Measurements from ENCODE around the gene CEBPA.

CEBPA gene

DNA sequence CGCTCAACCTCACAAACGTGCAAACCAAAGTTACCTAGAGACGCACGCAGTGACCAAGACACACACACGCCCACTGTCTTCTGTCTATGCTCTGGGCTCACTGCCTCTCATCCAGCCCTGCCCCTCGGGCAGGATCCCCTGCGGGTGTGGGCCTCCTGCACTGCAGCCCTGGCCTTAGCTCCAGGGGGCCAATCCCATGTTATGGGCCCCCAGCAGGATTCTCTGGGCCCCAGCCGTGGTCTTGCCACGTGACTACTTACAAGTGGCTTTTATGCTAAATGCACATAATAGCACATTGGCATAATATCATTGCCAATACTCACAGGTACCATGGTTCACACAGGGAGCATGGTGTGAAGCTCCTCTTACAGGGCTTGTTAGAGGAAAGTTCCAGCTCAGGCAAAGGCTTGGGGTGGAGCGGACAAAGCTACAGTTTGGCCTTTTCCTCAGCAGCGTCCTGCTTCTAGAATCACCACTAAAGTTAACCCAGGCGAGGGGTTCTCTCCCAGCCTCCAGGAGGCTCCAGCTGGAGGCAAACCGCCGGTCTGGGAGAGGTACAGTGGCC, 37.4 kb downstream of the CEBPA start:
- in situ Hi-C loops (cut with HindIII; ENCODE audit: low pct_ligation_motif_present, low pct_unique_long_range_greater_than_20kb, low sequenced_read_pairs): no loop called here
- no peak for DNase-seq

DNA sequence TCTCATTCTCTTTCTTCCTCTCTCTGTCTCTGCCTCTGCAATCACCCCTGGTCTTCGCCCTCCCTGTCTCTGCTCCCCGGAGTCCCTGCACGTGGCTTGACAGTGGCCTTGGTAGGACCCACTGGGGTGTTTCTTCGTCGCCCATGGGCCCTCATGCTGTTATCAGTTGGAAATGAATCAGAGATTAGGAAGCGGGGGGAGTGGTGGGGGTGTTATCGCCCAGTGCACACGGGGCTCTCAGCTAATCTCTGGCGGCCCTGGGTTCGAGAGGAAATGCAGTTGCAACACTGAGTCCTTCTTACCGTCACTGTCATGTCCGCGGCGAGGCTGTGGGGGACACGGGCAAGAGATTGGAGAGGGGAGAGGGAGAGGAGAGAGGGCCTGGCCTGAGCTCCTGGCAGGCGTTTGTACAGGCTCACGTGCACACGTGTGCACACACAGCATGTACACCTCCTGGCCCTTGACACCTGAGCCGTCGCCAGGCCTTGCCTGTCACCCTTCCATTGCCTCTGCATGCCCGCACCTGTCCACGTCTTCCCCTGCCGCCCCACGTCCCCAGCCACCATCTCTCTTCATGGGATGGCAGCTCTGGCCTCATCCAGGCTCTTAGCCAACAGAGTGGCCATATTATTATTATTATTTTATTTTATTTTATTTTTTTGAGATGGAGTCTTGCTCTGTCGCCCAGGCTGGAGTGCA, 38.9 kb downstream of the CEBPA start:
- DNase-seq: no peak
- in situ Hi-C loops (cut with HindIII; ENCODE audit: low pct_ligation_motif_present, low pct_unique_long_range_greater_than_20kb, low sequenced_read_pairs): no loop called here

DNA sequence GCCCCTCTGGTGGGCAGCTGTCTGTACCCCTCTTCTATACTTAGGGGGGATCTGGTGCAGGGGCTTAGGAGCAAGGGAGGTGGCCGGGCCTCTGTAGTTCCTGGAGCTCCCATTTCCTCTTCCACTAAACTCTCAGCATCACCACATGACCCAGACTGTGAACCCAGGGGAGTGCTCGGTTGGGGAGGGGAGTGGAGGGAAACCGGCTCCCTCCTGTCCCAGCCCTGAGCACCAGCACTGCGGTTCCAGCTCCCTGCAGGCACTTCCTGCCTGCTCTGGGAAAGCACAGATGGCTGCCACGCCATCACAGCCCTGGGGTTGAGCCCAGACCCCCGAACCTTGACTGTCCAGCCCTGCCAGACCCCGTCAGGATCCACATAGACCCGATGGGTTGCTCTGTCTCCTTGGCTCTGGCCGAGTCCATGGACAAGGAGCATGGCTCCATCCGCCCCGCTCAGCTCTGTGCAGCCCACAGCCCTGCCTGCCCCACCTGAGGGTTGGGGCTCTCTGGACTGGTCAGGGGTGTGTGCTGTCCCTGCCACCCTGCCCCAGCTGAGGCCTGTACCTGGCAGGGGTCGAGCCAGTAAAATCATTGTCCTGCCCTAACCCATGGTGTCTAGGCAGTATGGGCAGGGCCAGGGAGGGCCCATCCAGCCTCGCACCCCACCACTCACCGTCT, 40.7 kb downstream of the CEBPA start:
- in situ Hi-C loops (cut with HindIII; ENCODE audit: low pct_ligation_motif_present, low pct_unique_long_range_greater_than_20kb, low sequenced_read_pairs): no loop called here
- no peak for DNase-seq

DNA sequence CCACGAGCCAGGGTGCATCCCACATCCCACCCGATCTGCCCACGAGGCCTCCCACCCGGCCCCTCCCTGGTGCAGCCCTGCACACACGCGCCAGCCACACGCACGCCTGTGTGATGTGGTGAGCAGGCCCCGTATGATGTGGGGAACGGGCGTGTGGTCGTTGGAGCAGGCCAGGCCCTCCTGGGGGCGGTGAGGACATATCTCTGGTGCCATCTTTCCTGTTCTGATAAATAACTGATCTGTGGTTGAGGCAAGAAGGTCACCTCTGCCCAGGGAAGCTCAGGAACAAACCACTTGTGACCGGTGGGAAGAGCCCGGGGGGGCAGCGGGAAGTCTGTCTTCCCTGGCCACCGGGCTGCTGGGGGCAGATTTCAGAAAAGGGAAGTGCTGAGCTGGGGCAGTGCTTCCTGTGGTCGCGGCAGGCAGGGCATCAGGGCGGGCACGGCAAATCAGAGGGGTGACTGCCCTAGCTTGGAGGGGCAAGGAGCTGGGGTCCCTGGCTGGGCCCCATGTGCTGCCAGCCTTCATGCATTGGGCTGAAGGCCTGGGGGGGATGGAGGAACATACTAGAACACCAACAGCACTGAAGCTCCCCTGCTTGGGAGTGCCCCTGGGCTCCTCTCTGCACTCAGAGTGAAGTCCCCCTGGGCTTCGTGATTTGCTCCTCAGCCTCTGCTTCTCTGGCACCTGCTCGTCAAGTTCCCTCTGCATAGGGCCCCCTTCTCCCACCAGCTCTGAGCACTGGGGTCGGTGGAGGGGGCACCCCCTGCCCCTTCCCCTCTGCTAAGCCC, 41.5 kb downstream of the CEBPA start:
- DNase-seq: no peak
- in situ Hi-C loops (cut with HindIII; ENCODE audit: low pct_ligation_motif_present, low pct_unique_long_range_greater_than_20kb, low sequenced_read_pairs): no loop called here

DNA sequence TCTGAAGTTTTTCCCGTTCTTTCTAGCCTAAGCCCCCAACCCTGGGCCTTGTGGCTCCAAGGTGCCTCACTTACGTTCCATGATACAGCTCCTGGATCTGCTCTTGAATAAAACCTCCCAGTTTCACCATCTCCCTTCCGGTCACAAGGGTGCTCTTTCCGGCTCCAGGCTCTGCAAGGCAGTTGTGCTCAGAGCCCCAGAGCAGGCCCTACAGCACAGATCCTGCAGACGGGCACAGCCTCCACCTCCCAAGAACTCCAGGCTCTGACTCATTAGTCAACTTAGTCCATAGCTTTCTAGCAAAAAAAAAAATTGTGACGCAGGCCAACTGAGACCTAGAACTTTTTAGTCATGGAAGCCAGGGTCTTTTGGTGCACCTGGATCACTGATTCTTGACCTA, 42.8 kb downstream of the CEBPA start:
- in situ Hi-C loops (cut with HindIII; ENCODE audit: low pct_ligation_motif_present, low pct_unique_long_range_greater_than_20kb, low sequenced_read_pairs): no loop called here
- DNase-seq: no peak

DNA sequence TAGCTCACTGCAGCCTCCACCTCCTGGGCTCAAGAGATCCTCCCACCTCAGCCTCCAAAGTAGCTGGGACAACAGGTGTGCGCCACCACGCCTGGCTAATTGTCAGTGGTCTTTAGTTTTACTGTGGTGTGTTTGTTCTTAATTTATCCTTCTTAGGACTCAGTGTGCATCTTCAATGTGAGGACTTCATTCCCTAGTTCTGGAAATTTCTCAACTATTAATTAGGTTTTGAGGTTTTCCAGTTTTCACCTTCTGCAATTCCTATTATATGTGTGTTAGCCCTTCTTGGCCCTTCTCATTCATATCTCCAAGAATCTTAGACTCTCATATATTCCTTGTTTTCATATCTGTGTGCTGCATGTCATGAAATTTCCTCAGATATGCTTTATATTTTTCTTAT, 44.5 kb downstream of the CEBPA start:
- DNase-seq: no peak
- in situ Hi-C loops (cut with HindIII; ENCODE audit: low pct_ligation_motif_present, low pct_unique_long_range_greater_than_20kb, low sequenced_read_pairs): no loop called here

DNA sequence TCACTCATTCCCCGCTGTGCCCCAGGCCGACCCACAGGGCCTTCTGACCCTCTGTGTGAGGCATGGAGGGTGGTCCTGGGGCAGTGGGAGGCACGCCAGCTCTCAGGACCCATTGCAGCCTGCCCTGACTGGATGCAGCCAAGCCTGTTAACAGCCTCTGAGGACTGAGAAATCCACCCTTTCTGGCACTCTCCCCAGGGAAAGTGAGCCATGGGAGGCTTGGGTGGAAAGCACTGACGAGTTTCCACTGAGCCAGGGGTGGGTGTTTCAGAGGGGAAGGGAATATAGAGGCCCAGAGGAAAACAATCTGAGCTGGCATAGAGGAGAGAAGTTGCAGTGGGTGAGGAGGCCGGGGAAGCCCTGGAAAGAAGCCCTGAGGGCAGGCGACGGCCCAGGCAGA, 46.1 kb downstream of the CEBPA start:
- DNase-seq: no peak
- in situ Hi-C loops (cut with HindIII; ENCODE audit: low pct_ligation_motif_present, low pct_unique_long_range_greater_than_20kb, low sequenced_read_pairs): no loop called here

DNA sequence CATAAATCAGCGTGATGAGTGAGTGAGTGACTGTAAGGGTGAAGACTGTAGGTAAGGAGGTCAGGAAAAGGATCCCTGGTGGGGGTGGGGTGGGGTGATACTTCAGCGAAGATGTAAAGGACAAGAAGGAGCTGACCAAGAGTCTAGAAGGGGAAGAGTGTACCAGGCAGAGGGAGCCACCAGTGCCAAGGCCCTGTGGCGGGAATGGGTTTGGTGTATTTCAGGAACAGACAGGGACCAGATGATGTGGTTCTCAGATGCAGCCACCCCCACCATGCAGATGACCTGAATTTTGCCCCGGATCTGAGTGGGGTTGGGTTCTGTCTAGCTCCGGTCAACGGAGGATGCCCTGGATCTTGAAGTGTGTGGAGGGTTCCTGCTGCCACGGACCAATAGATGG, 46.6 kb downstream of the CEBPA start:
- in situ Hi-C loops (cut with HindIII; ENCODE audit: low pct_ligation_motif_present, low pct_unique_long_range_greater_than_20kb, low sequenced_read_pairs): no loop called here
- no peak for DNase-seq

DNA sequence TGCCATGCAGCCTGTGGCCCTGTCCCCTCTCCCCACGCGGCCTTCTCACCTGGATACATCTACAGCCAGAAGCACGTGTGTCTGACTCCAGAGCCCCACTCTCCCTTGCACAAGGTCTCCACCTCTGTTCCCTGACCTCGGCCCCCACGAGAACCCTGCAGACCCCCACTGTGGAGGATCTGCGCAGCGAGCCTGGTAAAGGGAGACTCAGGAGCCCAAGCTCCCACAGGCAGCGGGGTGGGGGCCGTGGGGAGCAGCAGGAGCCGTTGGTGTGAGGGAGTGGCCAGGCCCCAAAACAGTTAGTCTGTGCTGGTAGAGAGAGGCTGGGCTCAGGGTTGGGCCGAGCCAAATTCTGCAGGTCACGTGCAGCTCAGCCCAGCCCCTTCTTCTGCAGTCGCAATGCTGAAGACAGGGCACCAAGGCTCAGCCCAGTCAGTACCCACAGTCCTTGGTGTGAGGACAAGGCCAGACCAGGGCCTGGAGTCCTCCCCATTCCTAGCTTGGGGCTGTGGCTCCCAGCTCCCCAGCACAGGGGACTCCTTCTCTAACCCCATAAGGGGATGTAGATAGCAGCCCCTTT, 48.0 kb downstream of the CEBPA start:
- in situ Hi-C loops (cut with HindIII; ENCODE audit: low pct_ligation_motif_present, low pct_unique_long_range_greater_than_20kb, low sequenced_read_pairs): no loop called here
- no peak for DNase-seq

DNA sequence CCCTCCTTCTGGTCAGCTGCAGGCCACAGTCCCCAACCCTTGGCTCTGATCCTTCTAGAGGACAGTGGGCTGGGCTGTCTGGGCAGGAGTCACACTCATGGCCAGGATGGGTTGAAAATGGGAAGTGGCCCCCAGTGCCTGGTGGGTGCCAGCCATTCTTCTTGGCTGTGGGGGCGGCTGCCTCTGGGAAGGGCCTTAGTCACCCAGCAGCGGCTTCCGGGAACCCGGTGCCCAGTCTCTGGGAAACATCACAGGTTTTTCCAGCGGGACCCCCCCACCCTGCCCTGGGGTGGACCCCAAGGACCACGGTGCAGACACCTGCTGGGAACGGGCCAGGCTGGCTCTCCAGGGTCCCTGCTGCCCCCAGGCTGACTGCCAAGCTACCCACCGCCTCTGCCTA, 49.4 kb downstream of the CEBPA start:
- DNase-seq: no peak
- in situ Hi-C loops (cut with HindIII; ENCODE audit: low pct_ligation_motif_present, low pct_unique_long_range_greater_than_20kb, low sequenced_read_pairs): no loop called here

DNA sequence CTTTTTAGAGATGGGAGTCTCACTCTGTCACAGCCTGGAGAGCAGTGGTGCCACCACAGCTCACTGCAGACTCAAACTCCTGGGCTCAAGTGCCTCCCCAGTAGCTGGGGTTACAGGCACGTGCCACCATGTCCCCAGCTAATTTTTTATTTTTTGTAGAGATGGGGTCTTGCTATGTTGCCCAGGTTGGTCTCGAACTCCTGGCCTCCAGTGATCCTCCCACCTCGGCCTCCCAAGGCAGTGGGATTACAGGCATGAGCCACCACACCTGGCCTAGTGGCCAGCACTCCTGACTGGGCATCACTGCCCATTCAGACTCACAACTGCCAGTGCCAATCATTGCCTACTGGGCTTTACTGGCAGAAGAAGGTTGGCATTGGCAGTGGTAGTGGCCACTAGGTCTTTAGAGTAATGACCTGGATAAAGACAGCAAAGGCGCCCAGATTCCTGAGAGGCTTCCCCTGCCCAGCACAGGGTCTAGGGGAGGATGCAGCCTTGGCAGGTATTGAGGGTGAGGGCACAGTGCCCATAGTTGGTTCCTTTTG, 49.8 kb downstream of the CEBPA start:
- in situ Hi-C loops (cut with HindIII; ENCODE audit: low pct_ligation_motif_present, low pct_unique_long_range_greater_than_20kb, low sequenced_read_pairs): no loop called here
- DNase-seq: no peak

DNA sequence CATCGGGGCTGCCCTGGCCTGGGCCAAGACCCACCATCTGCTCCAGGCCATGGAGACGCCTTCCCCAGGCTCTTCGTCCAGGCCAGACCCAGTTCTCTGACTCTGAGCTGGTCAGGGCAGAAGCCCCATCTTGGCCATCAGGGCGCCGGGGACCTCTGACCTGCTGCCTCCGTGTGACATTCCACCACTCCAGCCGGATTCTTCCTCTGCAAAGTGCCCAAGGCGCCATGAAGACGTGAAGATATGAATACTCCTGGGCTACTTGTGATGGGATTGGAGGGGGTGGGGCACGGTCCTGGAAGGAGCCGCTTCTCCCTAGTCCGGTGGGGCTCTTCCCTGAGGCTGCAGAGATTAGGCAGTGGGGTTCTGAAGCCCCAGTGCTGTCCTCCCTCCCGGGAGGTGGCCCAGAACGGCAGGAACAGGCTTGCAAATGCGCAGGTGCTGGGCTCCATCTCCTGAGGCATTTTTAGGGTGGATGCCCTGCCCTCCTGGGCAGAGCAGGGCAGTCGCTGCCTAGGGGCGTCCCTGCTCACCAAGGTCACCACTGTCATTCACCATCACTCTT, 50.7 kb downstream of the CEBPA start:
- in situ Hi-C loops (cut with HindIII; ENCODE audit: low pct_ligation_motif_present, low pct_unique_long_range_greater_than_20kb, low sequenced_read_pairs): no loop called here

DNA sequence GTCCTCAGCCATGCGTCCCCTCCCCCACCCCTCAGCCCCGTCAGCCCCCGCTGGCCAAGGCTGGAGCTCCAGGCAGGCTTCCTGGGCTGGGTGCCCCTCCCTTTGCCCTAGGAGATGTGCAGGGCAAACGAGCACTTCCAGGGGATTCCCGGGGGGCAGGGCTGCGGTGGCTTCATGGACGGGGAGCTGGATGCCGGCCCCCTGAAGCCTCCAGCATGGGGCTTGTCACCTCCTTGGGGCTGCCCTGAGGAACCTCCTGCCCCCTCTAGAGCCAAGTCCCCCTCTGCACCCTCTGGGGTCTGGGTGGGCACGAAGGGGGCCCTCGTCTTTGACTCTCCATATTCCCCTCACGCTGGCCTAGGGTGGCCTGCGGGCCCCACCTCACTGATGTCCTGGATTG, 51.3 kb downstream of the CEBPA start:
- in situ Hi-C loops (cut with HindIII; ENCODE audit: low pct_ligation_motif_present, low pct_unique_long_range_greater_than_20kb, low sequenced_read_pairs): no loop called here
- DNase-seq: no peak

More for the DNA sequence above, 50.7 kb downstream of the CEBPA start:
- DNase-seq: no peak

DNA sequence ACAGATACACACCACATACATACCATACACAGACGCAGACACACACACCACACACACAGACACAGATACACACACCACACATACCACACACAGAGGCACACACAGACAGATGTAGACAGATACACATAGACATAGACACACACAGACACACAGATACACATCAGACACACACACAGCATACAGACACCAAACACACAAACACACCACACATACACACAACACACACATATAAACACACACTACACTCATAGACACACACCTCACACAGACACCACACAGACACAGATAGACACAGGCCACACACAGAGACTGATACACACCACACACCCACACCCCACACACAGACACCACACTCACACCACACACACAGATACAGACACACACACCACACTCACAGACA, 51.8 kb downstream of the CEBPA start:
- in situ Hi-C loops (cut with HindIII; ENCODE audit: low pct_ligation_motif_present, low pct_unique_long_range_greater_than_20kb, low sequenced_read_pairs): no loop called here
- no peak for DNase-seq
